Measurements from ENCODE around the gene CYTIP.

DNA sequence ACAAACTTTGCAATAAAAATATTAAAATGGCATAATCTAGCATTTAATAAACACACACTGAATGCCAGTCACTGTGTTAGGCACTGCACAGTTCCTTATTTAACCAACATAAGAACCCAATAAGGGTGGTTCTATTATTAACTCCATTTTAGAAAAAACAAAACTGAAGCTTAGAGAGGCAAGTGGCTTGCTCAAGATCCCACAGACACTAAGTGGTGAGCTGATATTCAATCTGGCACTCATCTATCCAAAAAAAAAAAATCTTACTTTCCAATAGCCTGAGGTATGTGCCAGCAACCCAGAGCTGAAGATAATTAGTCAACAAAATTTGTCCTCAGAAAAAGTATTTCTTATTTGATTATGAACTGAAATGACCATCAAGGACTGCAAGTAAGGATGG, 799 bp downstream of the CYTIP start:
- TF ChIP-seq, protein P1, sequence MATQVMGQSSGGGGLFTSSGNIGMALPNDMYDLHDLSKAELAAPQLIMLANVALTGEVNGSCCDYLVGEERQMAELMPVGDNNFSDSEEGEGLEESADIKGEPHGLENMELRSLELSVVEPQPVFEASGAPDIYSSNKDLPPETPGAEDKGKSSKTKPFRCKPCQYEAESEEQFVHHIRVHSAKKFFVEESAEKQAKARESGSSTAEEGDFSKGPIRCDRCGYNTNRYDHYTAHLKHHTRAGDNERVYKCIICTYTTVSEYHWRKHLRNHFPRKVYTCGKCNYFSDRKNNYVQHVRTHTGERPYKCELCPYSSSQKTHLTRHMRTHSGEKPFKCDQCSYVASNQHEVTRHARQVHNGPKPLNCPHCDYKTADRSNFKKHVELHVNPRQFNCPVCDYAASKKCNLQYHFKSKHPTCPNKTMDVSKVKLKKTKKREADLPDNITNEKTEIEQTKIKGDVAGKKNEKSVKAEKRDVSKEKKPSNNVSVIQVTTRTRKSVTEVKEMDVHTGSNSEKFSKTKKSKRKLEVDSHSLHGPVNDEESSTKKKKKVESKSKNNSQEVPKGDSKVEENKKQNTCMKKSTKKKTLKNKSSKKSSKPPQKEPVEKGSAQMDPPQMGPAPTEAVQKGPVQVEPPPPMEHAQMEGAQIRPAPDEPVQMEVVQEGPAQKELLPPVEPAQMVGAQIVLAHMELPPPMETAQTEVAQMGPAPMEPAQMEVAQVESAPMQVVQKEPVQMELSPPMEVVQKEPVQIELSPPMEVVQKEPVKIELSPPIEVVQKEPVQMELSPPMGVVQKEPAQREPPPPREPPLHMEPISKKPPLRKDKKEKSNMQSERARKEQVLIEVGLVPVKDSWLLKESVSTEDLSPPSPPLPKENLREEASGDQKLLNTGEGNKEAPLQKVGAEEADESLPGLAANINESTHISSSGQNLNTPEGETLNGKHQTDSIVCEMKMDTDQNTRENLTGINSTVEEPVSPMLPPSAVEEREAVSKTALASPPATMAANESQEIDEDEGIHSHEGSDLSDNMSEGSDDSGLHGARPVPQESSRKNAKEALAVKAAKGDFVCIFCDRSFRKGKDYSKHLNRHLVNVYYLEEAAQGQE (IDR thresholded peaks at IDR 0.05; ENCODE audit: borderline replicate concordance), result no peak
- TF ChIP-seq, protein P2, sequence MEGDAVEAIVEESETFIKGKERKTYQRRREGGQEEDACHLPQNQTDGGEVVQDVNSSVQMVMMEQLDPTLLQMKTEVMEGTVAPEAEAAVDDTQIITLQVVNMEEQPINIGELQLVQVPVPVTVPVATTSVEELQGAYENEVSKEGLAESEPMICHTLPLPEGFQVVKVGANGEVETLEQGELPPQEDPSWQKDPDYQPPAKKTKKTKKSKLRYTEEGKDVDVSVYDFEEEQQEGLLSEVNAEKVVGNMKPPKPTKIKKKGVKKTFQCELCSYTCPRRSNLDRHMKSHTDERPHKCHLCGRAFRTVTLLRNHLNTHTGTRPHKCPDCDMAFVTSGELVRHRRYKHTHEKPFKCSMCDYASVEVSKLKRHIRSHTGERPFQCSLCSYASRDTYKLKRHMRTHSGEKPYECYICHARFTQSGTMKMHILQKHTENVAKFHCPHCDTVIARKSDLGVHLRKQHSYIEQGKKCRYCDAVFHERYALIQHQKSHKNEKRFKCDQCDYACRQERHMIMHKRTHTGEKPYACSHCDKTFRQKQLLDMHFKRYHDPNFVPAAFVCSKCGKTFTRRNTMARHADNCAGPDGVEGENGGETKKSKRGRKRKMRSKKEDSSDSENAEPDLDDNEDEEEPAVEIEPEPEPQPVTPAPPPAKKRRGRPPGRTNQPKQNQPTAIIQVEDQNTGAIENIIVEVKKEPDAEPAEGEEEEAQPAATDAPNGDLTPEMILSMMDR (IDR thresholded peaks at IDR 0.05; ENCODE audit: poor library complexity, severe bottlenecking), result no peak
- no peak for TF ChIP-seq TAF1 (IDR thresholded peaks at IDR 0.05; ENCODE audit: low read depth)
- no peak for TF ChIP-seq EP300 (conservative IDR thresholded peaks at IDR 0.05; ENCODE audit: poor library complexity, severe bottlenecking)
- TF ChIP-seq EZH2 (IDR thresholded peaks at IDR 0.05; ENCODE audit: borderline replicate concordance, insufficient read depth, low read length, poor library complexity, severe bottlenecking), result no peak
- no peak for TF ChIP-seq POLR2AphosphoS5 (IDR thresholded peaks at IDR 0.05)
- TF ChIP-seq RAD21 (conservative IDR thresholded peaks at IDR 0.05), result no peak
- no peak for TF ChIP-seq MXI1 (conservative IDR thresholded peaks at IDR 0.05; ENCODE audit: poor library complexity, severe bottlenecking)
- no peak for TF ChIP-seq SMC3 (conservative IDR thresholded peaks at IDR 0.05; ENCODE audit: poor library complexity)
